Hepatic stellate cell (primary cell): ENCODE data around the gene ACTRT2.

Experiments
- DNase-seq: peaks from one replicate; pipeline ENCODE4 v3.0.0; 2011; ENCODE audit warnings: low spot score

Gene ACTRT2

DNA sequence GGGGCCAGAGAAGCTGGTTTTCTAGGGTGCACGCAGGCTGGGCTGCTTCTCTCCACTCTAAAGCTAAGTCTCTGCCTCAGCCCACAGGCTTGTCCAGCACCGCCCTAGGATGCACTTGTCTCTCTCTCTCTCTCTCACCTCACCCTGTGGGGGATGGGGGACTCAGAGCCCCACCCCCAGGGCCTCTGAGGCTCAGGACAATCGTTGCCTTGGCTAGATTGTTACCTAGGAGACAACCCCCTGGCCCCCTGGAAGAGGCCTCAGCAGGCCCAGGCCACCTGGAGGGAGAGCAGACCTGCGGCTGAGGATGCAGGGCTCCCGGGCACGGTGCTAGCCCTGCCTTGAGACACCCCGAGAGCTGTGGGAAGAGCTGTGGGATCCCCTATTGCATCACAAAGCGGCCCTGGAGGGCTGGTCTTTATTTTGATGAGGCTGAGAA is at the start of gene ACTRT2:
Gene ACTRT2, plus strand, starts transcription at position 235 of the 439 bp plus-strand sequence. CDS start 220 bp downstream, outside the sequence.
- no peak for DNase-seq

DNA sequence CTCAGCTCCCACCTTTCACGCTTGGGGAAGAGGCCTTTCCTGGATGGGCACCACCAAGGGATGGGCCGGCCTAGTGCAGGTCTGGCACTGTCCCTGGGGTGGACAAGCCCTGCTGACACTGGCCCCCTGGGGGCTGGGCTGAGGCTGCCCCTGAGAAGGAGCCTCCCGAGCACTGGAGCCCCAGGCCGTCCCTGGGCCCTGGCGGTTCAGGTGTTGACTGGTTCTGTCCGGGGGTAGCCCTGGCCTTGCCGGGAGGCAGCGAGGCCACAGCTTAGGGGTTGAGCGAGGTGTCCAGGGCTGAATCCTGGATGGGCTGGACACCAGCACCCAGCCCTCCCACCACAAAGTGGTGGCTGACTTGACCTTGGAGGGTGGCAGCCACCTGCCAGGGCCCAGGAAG is 49.7 kb upstream of the ACTRT2 start:
- DNase-seq = no peak

DNA sequence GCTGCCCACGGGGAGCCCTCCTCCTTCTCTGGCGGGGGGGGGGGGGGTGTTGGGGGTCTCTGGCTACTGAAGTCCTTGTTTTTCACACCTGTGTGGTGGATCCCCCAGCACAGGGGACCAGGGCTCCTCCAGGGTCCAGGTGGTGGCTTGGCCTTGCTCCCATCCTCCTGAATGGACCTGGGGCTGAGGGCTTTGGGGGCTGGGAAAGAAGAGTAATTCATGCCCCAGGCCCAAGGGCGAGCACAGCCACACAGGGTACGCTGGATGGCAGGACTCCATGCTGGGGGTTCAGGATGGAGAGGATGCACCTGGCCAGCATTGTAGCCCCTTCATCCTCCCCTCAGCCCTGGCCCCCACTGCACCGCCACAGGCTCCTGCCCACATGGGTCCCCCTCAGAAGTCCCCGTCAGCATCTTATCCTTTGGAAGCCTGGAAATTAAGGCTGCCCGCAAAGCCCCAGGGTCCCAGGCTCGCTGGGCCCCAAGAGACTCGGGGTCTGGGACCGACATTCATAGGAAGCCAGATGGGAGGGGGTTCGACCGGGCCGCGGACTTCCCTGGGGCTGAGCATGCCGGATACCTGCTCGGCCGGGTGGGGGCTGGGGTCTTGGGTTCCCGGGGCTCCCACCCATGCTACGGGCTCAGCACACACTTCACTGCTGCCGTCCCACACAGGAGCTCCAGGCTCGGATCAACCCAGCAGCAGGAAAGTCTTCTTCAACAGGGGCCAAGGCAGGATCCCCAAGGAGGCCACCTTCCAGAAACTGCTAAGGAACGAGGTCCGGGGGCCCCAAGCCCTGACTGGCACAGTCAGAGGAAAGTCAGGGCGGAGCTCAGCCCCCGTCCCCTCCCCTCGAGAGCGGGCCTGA is 49.0 kb upstream of the ACTRT2 start:
- DNase-seq = no peak

DNA sequence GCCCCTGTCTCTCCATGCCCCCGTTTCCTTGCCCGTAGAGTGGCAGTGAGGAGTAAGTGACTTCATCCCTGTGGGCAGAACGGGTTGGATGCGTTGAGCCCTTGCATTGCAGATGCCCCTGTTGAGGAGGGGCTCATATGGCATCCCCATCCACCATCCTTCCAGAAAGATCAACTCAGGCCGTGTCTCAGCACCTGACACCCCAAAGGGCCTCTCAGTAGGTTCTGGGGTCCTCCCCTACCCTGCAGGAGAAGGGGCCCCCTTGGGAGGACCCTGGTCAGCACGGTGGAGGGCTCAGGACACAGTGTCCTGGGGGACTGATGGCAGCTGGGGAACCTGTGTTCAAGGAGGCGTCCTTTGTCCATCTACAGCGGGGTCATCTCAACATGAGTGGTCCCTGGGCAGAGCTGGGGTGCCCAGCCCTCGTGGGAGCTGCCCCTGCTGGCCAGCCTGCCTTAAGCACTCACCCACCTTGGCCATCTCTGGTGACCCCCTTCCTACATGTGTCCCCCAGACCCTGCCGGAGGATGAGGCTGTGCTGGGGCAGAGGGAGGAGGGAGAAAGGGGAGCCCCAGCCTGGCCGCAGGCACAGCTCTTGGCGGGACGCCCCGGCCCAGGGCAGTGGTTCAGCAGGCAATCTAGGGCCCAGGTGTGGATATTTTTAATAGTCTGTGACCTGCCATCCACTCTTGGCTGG is 48.2 kb upstream of the ACTRT2 start:
- no peak for DNase-seq

DNA sequence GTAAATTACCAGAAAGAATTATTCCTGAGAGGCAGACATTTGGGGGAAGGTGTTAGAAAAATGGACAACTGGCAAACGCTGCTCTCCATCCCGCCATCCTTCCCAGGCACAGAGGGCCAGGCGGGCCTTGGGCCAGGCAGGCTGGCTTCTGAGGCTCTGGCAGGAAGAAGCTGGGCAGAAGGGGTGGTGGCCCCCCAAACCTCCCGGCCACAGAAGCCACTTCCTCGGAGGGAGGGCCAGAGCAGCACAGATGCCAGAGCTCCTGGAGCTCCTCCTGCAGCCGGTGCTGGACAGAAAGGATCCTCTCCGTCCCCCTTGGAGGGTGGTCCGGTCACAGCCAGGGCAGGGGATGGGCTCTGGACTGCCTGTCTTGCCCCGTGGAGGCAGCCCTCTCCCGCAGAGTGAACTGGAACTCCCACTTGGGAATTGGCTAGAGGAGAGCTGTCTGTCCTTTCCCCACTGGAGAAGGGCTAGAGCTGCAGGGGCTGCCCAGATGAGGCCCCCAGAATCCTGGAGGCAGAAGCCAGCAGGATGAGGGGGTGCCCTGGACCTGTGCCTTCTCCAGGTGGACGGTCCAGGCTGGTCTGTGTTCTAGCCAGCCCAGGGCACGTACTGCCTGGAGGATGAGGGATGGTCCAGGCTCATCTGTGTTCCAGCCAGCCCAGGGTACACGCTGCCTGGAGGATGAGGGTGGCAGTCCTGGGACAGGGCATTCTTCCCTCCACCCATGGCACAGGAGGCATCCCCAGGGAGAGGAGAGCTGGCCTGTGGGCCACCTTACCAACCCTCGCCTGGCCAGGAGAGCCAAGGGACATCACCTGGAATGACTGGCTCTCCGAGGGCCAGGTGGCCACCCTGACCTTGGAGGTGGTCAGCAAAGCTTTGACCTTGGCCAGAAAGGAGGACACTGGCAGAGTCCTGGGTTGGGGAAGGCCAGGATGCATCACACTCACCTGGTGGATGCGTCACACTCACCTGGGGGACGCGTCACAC is 47.4 kb upstream of the ACTRT2 start:
- DNase-seq = no peak

DNA sequence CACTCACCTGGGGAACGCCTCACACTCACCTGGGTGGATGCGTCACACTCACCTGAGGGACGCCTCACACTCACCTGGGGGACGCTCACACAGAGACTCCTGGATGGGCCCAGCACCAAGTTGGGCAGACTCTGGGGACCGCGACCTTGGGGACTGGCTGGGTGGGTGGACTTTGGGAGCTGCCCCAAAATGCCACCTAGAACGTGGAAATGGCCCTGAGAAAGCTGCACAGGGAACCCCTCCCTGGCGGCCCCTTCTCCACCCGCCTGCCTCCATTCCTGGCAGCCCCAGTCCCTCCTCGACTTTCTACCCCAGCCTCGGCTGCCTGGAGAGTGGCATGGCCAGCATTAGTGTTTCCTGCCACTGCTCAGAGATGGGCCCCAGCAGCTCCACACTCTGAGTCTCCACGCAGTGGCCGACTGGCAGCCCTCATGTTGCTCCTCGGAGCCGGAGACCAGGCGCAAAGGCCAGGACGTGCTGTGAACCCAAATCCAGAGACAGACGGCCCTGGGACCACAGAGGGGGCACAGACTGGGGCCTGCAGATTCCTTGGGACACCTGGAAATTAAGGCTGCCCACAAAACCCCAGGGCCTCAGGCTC is 46.5 kb upstream of the ACTRT2 start:
- DNase-seq = no peak

DNA sequence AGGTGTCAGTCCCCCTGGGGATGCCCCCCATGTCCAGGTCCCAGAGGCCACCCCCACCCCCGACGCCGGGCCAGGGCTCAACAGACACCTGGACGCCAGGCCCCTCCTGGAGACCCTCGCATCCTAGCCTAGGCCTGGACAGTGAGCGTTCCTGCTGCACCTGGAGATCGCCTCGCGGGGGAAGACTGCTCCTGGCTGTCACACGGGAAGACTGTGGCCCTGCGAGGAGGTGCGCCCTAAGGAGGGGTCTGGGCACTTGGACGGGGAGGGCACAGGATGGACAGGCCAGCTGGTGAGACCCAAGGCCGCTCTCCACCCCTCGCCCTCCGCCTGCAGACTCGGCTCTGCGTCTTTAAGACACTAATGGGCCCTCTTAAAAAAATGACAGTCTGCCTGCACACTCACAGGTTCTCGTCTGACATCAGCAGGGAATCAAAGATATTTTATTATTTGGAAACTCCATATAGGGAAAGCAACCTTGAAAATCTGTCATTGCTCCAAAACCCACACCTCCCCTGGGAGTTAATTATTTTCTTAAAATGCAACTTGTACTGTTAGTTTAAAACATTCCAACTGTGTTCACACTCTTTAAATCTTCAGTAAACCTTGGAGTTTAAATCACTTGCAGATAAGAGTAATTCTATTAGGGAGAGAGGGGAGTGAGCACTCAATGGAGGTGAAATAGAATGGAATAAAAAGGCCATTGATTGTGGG is 45.6 kb upstream of the ACTRT2 start:
- no peak for DNase-seq

DNA sequence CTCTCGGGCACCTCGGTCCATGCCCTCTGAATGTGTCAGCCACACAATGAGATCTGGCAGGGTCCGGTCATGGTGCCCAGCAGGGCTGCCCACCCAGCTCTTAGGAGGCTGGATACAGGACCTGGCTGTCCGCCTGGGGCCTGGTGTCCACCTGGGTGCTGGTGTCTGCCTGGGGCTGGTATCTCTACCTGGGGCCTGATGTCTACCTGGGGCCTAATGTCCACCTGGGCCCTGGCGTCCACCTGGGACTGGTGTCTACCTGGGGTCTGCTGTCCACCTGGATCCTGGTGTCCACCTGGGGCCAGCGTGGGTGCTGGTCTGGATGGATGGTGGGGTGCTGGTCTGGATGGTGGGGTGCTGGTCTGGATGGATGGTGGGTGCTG is 45.1 kb upstream of the ACTRT2 start:
- DNase-seq = no peak

DNA sequence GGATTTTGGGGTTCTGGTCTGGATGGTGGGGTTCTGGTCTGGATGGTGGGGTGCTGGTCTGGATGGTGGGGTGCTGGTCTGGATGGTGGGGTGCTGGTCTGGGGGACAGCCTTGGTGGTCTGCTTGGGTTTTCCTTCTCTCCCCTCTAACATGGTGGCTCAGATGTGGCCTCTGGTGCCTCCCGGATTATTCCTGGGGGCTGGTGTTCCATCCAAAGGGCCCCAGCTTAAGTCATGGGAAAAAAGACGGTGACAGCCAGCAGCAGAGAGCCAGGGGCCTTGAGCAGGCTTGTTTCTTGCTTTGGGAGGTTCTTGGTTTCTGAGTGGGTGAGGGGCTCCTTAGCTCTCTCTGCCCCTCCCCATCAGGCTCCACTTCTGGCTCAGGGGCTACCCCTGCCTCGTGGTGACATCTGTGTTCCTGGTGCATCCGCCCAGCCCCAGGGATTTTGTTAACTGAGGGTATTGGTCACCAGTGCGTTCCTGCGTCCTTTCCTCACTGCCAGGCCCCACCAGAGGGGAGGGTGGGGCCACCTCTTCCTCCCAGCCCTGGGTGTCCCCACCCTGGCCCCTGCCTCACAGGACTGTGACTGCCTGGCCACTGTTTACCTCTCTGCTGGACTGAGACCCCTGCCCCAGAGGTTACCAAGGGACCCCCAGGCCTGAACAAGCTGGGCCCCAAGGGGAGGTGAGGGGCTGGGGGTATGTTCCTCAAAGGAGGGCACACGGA is 43.2 kb upstream of the ACTRT2 start:
- DNase-seq = no peak

DNA sequence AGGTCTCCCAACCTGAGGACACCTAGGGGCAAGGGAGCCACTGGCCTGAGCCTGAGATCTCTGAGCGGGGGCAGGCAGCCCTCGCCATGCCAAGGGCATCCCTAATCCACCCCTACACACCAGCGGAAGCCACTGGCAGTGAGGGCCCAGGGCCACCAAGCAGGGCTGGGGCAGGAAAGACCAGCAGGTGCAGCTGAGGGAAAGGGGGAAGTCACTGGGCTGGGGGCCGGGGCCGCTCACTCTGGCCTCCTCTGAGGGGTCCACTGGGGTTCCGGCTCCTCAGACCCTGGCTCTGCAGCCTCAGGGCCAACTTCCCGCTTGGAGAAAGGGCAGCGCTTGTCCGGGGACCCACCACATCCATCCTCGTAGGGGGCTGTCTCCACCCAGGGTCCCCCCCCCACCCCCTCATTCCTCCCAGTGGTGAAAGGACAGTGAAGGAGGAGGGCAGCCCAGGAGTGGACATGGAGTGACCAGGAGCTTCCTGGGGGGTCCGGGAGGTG is 42.5 kb upstream of the ACTRT2 start:
- DNase-seq = no peak

DNA sequence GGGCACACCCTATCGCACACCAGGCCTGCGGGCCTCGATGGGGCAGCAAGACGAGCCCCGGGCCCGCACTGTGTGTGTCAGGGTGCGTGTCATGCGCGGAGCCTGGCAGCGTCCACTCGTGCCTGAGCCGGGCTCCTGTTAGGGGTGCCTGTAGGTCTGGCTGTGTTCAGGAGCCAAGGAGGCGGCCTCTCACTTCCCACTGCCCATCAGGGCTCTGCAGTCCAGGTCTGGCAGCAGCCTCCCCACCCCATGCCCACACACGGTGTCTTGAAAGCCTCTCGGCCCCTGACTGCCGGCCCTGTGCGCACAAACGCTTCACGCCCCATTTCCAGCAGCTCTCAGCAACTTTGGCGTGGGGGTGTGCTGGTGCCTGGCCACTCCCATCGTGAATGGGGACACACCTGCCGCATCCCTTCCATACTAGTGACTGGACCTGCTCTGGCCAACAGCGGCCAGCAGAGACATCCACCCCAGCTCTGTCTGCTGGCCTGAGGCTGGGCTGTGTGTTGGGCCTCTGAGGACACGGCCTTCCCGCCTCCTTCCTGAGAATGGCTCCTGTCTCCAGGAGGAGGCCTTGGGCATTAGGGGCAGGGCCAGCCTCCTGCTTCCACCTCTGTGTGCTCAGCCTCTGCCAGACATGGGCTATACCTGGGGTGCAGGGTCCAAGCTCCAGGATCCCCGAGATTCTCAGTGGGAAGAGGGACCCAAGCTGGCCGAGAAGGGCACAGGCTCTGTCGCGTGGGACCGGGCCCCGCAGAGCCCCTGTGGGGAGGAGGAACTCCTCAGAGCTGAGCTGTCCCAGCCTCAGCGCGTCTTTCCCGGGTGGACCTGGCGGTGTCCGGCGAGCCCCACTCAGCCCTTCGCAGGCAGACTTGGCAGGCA is 41.8 kb upstream of the ACTRT2 start:
- no peak for DNase-seq

DNA sequence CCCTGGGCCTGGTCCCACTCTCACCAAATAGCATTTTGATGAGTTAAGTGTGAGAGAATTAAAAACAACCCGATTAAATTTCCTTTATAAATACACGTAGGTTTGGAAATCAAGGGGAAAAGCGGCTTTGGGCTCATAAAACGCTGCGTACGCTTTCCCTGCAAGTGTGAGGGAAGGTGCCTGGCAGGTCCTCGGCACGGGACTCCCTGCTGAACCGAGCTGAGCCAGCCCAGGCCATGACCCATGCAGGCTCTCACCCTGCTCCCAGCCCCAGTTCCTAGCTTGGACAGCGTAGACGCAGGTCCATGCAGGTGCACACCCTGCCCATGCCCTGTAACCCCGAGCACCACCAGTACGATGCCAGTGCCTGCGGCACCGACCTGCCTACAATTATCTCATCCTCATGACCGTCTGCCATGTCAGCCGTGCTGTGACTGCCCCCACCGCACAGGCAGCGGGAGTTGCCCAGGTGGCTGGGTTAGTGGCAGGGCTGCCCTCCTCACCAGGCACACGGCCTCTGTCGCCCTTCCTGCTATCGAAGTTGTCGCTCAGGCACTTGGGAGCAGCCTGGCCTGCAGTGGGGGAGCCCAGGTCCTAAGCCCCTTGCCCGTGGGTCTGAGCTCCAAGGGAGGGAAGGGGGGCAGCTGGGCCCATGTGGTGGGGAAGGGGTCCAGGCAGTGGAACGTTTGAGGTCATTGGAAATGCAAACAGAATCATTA is 41.0 kb upstream of the ACTRT2 start:
- no peak for DNase-seq

DNA sequence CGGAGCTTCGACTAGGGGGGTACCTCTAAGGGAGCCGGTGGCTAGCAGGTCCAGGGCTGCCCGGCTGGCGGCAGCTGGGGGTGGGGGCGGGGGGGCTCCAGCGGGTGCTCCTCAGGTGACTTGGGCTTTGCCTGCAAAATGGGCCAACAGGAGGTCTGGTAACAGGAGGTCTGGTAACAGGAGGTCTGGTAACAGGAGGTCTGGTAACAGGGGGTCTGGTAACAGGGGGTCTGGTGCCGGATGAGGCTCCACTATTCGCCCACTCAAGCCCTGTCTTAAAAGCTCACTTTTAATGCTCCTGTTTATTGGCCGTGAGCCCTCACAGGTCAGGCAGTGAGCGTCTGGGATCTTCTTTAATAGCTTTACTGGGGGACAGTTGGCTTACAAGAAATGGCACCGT is 40.4 kb upstream of the ACTRT2 start:
- DNase-seq = no peak

DNA sequence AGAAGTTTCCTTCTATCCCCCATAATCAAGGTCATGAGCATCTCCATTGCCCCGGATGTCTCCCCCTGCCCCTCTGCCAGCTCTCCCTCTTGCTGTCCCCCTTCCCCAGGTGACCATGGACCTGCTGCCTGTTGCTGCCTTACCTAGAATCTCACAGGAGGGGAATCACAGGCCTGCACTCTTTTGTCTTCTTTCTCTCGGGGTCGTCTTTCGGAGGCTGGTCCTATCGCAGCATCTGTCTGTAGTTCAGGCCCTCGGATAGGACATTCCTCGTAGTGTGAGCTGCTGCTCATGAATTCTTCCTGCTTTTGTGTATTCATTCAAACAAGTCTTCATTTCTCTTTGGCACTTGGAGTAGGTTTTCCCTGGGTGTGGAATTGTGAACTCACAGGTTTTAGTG is 39.9 kb upstream of the ACTRT2 start:
- DNase-seq = no peak

DNA sequence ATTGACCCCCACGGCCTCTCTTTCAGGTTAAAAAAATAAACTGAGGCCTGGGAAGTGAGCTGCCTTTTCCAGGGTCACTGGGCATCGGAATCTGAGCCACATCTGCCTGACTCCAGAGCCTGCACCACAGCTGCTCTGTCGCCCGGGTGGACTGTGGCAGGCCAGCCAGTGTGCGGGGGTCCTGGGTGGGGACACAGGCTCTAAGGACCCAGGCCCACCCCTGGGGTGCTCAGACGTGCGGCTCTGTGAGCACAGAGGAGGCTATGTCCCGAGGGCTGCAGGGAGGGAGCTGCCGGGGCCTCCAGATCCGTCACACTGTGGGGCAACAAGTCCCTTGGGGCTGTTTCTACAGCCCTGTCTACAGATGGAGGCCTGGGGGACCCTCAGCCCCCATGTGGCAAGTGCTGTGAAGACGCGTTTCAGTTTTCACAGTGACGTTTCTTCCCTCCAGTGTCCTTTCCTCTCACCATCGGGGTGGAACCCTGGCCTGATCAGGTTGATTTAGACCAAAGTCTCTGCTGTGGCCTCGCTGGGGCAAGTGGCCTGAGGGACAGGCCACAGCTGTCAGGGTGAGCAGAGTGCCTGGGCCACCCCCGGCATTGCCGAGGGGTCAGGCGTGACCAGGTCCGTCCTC is 39.2 kb upstream of the ACTRT2 start:
- DNase-seq = no peak

DNA sequence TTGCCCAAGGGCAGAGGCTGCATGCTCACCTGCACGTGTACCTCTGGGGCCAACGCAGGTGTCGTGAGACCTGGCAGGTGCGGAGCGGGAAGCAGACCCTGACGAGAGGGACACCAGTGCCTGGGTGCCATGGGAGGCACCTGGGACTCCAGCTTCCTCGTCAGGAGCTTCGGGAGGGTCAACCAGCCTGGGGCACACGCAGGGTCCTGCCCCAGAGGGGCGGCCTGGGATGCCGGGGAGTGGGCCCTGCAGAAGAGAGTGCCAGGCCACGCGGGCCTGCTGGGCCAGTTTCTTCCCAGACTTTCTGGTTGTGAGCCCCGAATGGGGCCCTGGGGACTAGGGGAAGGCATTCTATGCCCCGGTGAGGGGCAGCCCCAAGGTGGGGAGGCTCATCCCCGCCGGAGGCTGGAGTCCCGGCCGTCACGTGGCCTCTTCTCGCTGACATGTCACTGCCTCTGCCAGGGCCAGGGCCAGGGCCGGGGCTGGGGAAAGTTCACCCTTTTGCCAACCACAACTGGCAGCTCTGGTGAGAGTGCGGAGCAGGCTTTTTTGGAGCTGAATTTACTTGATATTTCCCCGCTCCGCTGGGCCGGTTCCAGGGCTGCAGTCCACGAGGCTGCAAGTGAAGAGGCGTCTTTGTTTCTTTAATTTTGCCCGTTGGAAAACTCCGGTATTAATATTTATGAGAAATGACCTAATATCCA is 38.5 kb upstream of the ACTRT2 start:
- DNase-seq = no peak

DNA sequence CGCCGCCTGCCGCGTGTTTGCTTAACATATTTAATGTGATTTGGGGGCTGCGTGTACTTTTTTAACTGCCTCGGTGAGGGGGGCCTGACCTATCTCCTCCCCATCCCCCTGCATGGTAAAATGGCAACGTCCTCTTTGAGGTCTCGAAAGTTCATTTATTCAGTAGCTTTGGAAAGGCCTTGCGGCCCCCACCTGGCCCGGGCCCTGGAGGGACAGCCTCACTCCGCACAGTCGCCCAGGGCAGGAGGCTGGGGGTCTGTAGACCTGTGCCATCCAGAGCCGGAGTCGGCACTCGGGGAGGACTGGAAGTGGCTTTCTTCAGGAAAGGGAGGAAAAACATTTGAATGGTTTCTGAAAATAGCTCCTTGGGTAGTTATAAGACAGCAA is 38.0 kb upstream of the ACTRT2 start:
- no peak for DNase-seq
